Amniotic epithelial cell (primary cell): ENCODE measurements around the gene HELZ2.
"Not testable (repeated sequence)": the region's sequence is repeated elsewhere in the genome, so short reads cannot be mapped to it uniquely, and the experiment has no call there.

Experiments used
- DNase-seq: peaks from one replicate; pipeline ENCODE4 v3.0.0-alpha.2; 2010; ENCODE audit warnings: low read depth

The HELZ2 gene

GRCh38 chr20:63564036-63564810 is 9.8 kb downstream of the HELZ2 start:
- DNase-seq: no peak

GRCh38 chr20:63563225-63563935 is 10.7 kb downstream of the HELZ2 start:
- no peak for DNase-seq

- no peak for DNase-seq
Observed at GRCh38 chr20:63562461-63563224, 11.4 kb downstream of the HELZ2 start.

- no peak for DNase-seq
Observed at GRCh38 chr20:63561624-63562396, 12.2 kb downstream of the HELZ2 start.

GRCh38 chr20:63560856-63561609 is 13.0 kb downstream of the HELZ2 start:
- no peak for DNase-seq

- no peak for DNase-seq
Observed at GRCh38 chr20:63560333-63560805, 13.7 kb downstream of the HELZ2 start.

- not testable (repeated sequence) for DNase-seq
Observed at GRCh38 chr20:63559485-63560332, 14.3 kb downstream of the HELZ2 start.

GRCh38 chr20:63558804-63559484 is 15.1 kb downstream of the HELZ2 start:
- no peak for DNase-seq

- no peak for DNase-seq
Observed at GRCh38 chr20:63557481-63557891, 16.6 kb downstream of the HELZ2 start.

- DNase-seq: no peak
Observed at GRCh38 chr20:63556873-63557478, 17.1 kb downstream of the HELZ2 start.

- no peak for DNase-seq
Observed at GRCh38 chr20:63555661-63556381, 18.2 kb downstream of the HELZ2 start.

GRCh38 chr20:63554361-63555278 is 19.4 kb downstream of the HELZ2 start:
- DNase-seq: no peak

GRCh38 chr20:63553933-63554290 is 20.1 kb downstream of the HELZ2 start, which contains the start of gene FNDC11:
TSS of gene FNDC11 (plus strand) at chr20:63554159. CDS start at chr20:63555664, 1,505 bp downstream.
- DNase-seq: no peak

GRCh38 chr20:63553251-63553932 is 20.6 kb downstream of the HELZ2 start:
- DNase-seq: peak; percentile 74

GRCh38 chr20:63552481-63553249 is 21.4 kb downstream of the HELZ2 start:
- DNase-seq: no peak

GRCh38 chr20:63551068-63551467 is 23.0 kb downstream of the HELZ2 start:
- DNase-seq: no peak
